Spinal cord (tissue), 10 donors: ENCODE data around the gene MYBPH. TPM values are rescaled to one million over a fixed set of nuclear protein-coding genes. Genes with fewer than 3 reads are reported as not detected.

Experiments
- DNase-seq, 6 donors: peaks; one replicate each; pipeline versions ENCODE4 v3.0.0 to v3.0.0-alpha.2; 2013 to 2015; ENCODE audit warnings: low spot score in 6 of 6, low read depth in 4 of 6
- H3K27ac ChIP-seq: one replicate; pipeline ENCODE4 v1.5.1; 2013; ENCODE audit warnings: low read depth, low read length, control low read depth
- H3K27me3 ChIP-seq: one replicate; pipeline ENCODE4 v1.6.1; 2013; ENCODE audit warnings: low read length; ENCODE audit not compliant: control insufficient read depth, insufficient read depth
- H3K36me3 ChIP-seq: one replicate; pipeline ENCODE4 v1.6.1; 2013; ENCODE audit warnings: low read length; ENCODE audit not compliant: control insufficient read depth, insufficient read depth
- H3K4me1 ChIP-seq: one replicate; pipeline ENCODE4 v1.6.1; 2013; ENCODE audit warnings: low read length; ENCODE audit not compliant: control insufficient read depth, insufficient read depth
- H3K4me3 ChIP-seq: one replicate; pipeline ENCODE4 v1.5.1; 2013; ENCODE audit warnings: low read depth, low read length, control low read depth
- H3K9me3 ChIP-seq: one replicate; pipeline ENCODE4 v1.6.1; 2013; ENCODE audit warnings: low read length; ENCODE audit not compliant: control insufficient read depth, insufficient read depth
- WGBS: methylation state at CpG from one replicate; pipeline ENCODE4 v1.1.5; 2013; ENCODE audit warnings: missing lambda C conversion rate; ENCODE audit not compliant: insufficient coverage; 5-methylcytosine and 5-hydroxymethylcytosine counted together
- polyA plus RNA-seq, 2 donors: library from polyadenylated mRNA; unstranded; fragments of 120-200 nt; gene quantifications; one replicate each; pipeline ENCODE4 v1.2.1, GENCODE V29; 2013; ENCODE audit not compliant: insufficient read length in 2 of 2
- total RNA-seq, 2 donors: library from RNA; depleted of rRNA in 1 of 2; stranded (reverse); fragments of 120-200 nt in 1 of 2; fragments of >200 nt in 1 of 2; gene quantifications; one replicate each; pipeline versions ENCODE4 v1.2.3 to v1.2.4, GENCODE V29; 2013 to 2014
- donor health status: healthy.

Gene MYBPH
- total and polyA plus RNA-seq, 4 donors = 0.06 to 0.35 (median 0.24) TPM; not detected in 1

GRCh38 chr1:203151362-203152157 lies 24.1 kb downstream of the MYBPH start:
- Histone ChIP-seq H3K27me3 (no peaks in the 10 kb centered on the region), H3K27ac (no peak overlapping the region), H3K9me3 (no peaks in the 10 kb centered on the region), H3K4me3 (no peak overlapping the region), H3K4me1 (peaks cover 77% of the 10 kb centered on the region), H3K36me3 (peaks cover 13% of the 10 kb centered on the region)
- 63% methylated on average over 7 of the region's 9 CpGs for WGBS
- DNase-seq = no peak

- H3K4me3 ChIP-seq = no peak overlapping the region
- no peaks in the 10 kb centered on the region for H3K9me3 ChIP-seq
- peaks cover 11% of the 10 kb centered on the region for H3K36me3 ChIP-seq
- peaks cover 85% of the 10 kb centered on the region for H3K4me1 ChIP-seq
- H3K27me3 ChIP-seq = no peaks in the 10 kb centered on the region
- 84% methylated on average over 5 of the region's 9 CpGs for WGBS
- DNase-seq = no peak
- no peak overlapping the region for H3K27ac ChIP-seq
Measured at GRCh38 chr1:203150511-203151297, 24.9 kb downstream of the MYBPH start.

- 18% methylated on average over 5 of the region's 7 CpGs for WGBS
- peaks cover 94% of the 10 kb centered on the region for H3K4me1 ChIP-seq
Measured at GRCh38 chr1:203149188-203149840, 26.3 kb downstream of the MYBPH start.

GRCh38 chr1:203148579-203148978 lies 27.0 kb downstream of the MYBPH start:
- Histone ChIP-seq H3K4me1 (peaks cover 89% of the 10 kb centered on the region), H3K4me3 (no peak overlapping the region), H3K9me3 (no peaks in the 10 kb centered on the region), H3K27me3 (no peaks in the 10 kb centered on the region), H3K27ac (no peak overlapping the region), H3K36me3 (peaks cover 15% of the 10 kb centered on the region)
- DNase-seq = no peak
- 90% methylated on average over 11 of the region's 12 CpGs for WGBS

More at GRCh38 chr1:203149188-203149840, 26.3 kb downstream of the MYBPH start:
- Histone ChIP-seq H3K4me3 (no peak overlapping the region), H3K9me3 (no peaks in the 10 kb centered on the region), H3K27ac (no peak overlapping the region), H3K36me3 (peaks cover 12% of the 10 kb centered on the region), H3K27me3 (no peaks in the 10 kb centered on the region)
- DNase-seq = peak in 1 of 6 donors; percentile 63

GRCh38 chr1:203148127-203148526 lies 27.5 kb downstream of the MYBPH start:
- H3K4me1 ChIP-seq = peaks cover 88% of the 10 kb centered on the region
- H3K27me3 ChIP-seq = no peaks in the 10 kb centered on the region

GRCh38 chr1:203147376-203147775 lies 28.2 kb downstream of the MYBPH start:
- no peaks in the 10 kb centered on the region for H3K27me3 ChIP-seq
- peaks cover 20% of the 10 kb centered on the region for H3K36me3 ChIP-seq
- H3K27ac ChIP-seq = peak overlapping the region; percentile 62
- H3K4me1 ChIP-seq = peaks cover 86% of the 10 kb centered on the region
- H3K9me3 ChIP-seq = no peaks in the 10 kb centered on the region
- DNase-seq = peak in 4 of 6 donors; percentile 65 to 90 (median 81)
- WGBS = 18% methylated on average over 4 of the region's 5 CpGs
- no peak overlapping the region for H3K4me3 ChIP-seq

More at GRCh38 chr1:203148127-203148526, 27.5 kb downstream of the MYBPH start:
- no peak overlapping the region for H3K4me3 ChIP-seq
- no peak for DNase-seq
- H3K27ac ChIP-seq = no peak overlapping the region
- 95% methylated on average over 4 of the region's 5 CpGs for WGBS
- H3K36me3 ChIP-seq = peaks cover 15% of the 10 kb centered on the region
- no peaks in the 10 kb centered on the region for H3K9me3 ChIP-seq

- Histone ChIP-seq H3K4me3 (no peak overlapping the region), H3K27ac (peak overlapping the region; percentile 62)
Measured at GRCh38 chr1:203146537-203146936, 29.1 kb downstream of the MYBPH start.

GRCh38 chr1:203146042-203146369 lies 29.6 kb downstream of the MYBPH start:
- no peak for DNase-seq
- H3K9me3 ChIP-seq = no peaks in the 10 kb centered on the region
- peaks cover 80% of the 10 kb centered on the region for H3K4me1 ChIP-seq
- no peak overlapping the region for H3K27ac ChIP-seq
- H3K4me3 ChIP-seq = no peak overlapping the region
- H3K36me3 ChIP-seq = peaks cover 19% of the 10 kb centered on the region
- no peaks in the 10 kb centered on the region for H3K27me3 ChIP-seq
- no CpG with 5 or more reads among the region's 2 CpGs for WGBS

More at GRCh38 chr1:203146537-203146936, 29.1 kb downstream of the MYBPH start:
- no peaks in the 10 kb centered on the region for H3K9me3 ChIP-seq
- 65% methylated on average over 7 of the region's 7 CpGs for WGBS
- no peak for DNase-seq
- H3K27me3 ChIP-seq = no peaks in the 10 kb centered on the region
- H3K4me1 ChIP-seq = peaks cover 80% of the 10 kb centered on the region
- H3K36me3 ChIP-seq = peaks cover 16% of the 10 kb centered on the region

GRCh38 chr1:203145321-203146041 lies 30.1 kb downstream of the MYBPH start:
- no peak overlapping the region for H3K4me3 ChIP-seq
- H3K4me1 ChIP-seq = peaks cover 80% of the 10 kb centered on the region
- peaks cover 20% of the 10 kb centered on the region for H3K36me3 ChIP-seq
- no peaks in the 10 kb centered on the region for H3K9me3 ChIP-seq
- H3K27me3 ChIP-seq = no peaks in the 10 kb centered on the region
- 52% methylated on average over 9 of the region's 13 CpGs for WGBS
- no peak overlapping the region for H3K27ac ChIP-seq
- no peak for DNase-seq
